Hepatocyte (in vitro differentiated cells): ENCODE data around the gene ZNF273. TPM values are rescaled to one million over a fixed set of nuclear protein-coding genes. Genes with fewer than 3 reads are reported as not detected.

ENCODE experiments used
- DNase-seq: peaks from one replicate; pipeline ENCODE4 v3.0.0-alpha.2; 2016; ENCODE audit warnings: low spot score
- H2AFZ ChIP-seq: fragments of 200-600 bp; sonication (generic); 2 replicates; pipeline ENCODE4 v1.6.0; 2016; ENCODE audit warnings: antibody characterized with exemption, mild to moderate bottlenecking
- H3K27ac ChIP-seq: fragments of 200-600 bp; sonication (generic); 2 replicates; pipeline ENCODE4 v1.5.1; 2016; ENCODE audit warnings: mild to moderate bottlenecking
- H3K27me3 ChIP-seq: fragments of 200-600 bp; sonication (generic); 2 replicates; pipeline ENCODE4 v1.6.1; 2016
- H3K36me3 ChIP-seq: fragments of 200-600 bp; sonication (generic); replicated peaks from 2 replicates; pipeline ENCODE4 v1.5.1; 2016; ENCODE audit warnings: low read depth; ENCODE audit not compliant: insufficient read depth
- H3K4me1 ChIP-seq: fragments of 200-600 bp; sonication (generic); 2 replicates; pipeline ENCODE4 v1.5.1; 2016; ENCODE audit warnings: mild to moderate bottlenecking, moderate library complexity; ENCODE audit not compliant: insufficient read depth
- H3K4me2 ChIP-seq: fragments of 200-600 bp; sonication (generic); 2 replicates; pipeline ENCODE4 v1.6.0; 2016
- H3K4me3 ChIP-seq: fragments of 200-600 bp; sonication (generic); 2 replicates; pipeline ENCODE4 v1.5.1; 2016; ENCODE audit warnings: mild to moderate bottlenecking
- H3K79me2 ChIP-seq: fragments of 200-600 bp; sonication (generic); 2 replicates; pipeline ENCODE4 v1.6.0; 2017; ENCODE audit warnings: mild to moderate bottlenecking
- H3K9me2 ChIP-seq: fragments of 200-600 bp; sonication (generic); replicated peaks from 2 replicates; pipeline ENCODE4 v1.6.0; 2017; ENCODE audit warnings: mild to moderate bottlenecking; ENCODE audit not compliant: insufficient read depth
- H3K9me3 ChIP-seq: fragments of 200-600 bp; sonication (generic); 2 replicates; pipeline ENCODE4 v1.5.1; 2016; ENCODE audit warnings: low read depth, mild to moderate bottlenecking
- H4K20me1 ChIP-seq: fragments of 200-600 bp; sonication (generic); 2 replicates; pipeline ENCODE4 v1.6.0; 2016; ENCODE audit warnings: mild to moderate bottlenecking; ENCODE audit not compliant: insufficient read depth, poor library complexity, severe bottlenecking
- EZH2 ChIP-seq: fragments of 200-600 bp; sonication (generic); IDR thresholded peaks from 2 replicates; pipeline ENCODE4 v1.6.1; 2016; ENCODE audit warnings: antibody characterized with exemption, mild to moderate bottlenecking, borderline replicate concordance
- EZH2phosphoT487 ChIP-seq: fragments of 200-600 bp; sonication (generic); IDR thresholded peaks from one replicate; pipeline ENCODE4 v1.6.1; 2018; ENCODE audit warnings: antibody characterized with exemption, mild to moderate bottlenecking, low read depth, moderate library complexity; ENCODE audit not compliant: unreplicated experiment, severe bottlenecking
- WGBS: methylation state at CpG from one replicate; pipeline ENCODE4 v1.1.6; 2016; ENCODE audit warnings: low lambda C conversion rate; ENCODE audit errors: missing lambda C conversion rate; 5-methylcytosine and 5-hydroxymethylcytosine counted together
- polyA plus RNA-seq: library from polyadenylated mRNA; unstranded; fragments of >200 nt; fragmentation: Nextera tagmentation; extraction: Ambion mirVana; gene quantifications from 2 replicates; pipeline ENCODE4 v1.2.1, GENCODE V29; 2016
- total RNA-seq: library from RNA; depleted of rRNA; stranded (reverse); fragments of >200 nt; gene quantifications from 2 replicates; pipeline ENCODE4 v1.2.3, GENCODE V29; 2014
- TF ChIP-seq, protein P1 (sequence below): fragments of 200-600 bp; sonication (generic); IDR thresholded peaks from 2 replicates; pipeline ENCODE4 v1.5.1; 2016; ENCODE audit warnings: antibody characterized with exemption, mild to moderate bottlenecking; ENCODE audit not compliant: poor library complexity

ZNF273 gene
- total and polyA plus RNA-seq, 2 experiments from 2014 or later = 4.1 to 4.9 TPM

DNA sequence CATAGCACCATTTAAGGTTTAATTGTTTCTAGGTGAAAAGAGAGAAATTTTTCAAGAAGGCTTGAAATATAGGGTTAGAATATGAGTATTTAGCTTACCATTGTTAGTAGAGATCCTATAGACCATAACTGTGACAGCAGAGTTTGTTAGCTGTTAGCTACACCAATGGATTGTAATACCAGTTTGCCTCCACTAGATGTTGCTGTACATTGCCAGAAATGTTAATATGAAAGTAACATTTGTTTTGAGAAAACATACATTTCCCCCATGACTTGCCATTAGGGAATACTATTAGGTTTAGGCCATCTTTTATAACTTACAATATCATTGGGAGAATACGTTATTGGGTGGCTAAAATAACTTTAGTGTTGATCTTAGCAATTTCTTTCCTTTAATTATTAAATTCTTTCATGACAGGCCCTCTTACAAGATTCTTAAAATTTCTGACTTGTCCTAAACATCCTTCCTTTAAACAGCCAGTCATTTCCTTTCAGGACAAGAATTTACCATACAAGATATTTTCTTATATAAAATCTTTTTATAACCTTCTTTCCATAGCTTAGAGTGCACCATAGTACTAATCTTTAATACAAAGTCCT is 48.3 kb downstream of the ZNF273 start:
- Histone ChIP-seq H3K27ac (no peak overlapping the region), H3K9me3 (no peaks in the 10 kb centered on the region), H3K4me1 (peaks cover 4% of the 10 kb centered on the region), H3K4me2 (no peak overlapping the region), H3K79me2 (no peaks in the 10 kb centered on the region), H3K27me3 (peaks cover 21% of the 10 kb centered on the region), H3K4me3 (no peak overlapping the region), H3K9me2 (no peaks in the 10 kb centered on the region), H2AFZ (no peak overlapping the region), H4K20me1 (no peaks in the 10 kb centered on the region), H3K36me3 (no peaks in the 10 kb centered on the region)
- DNase-seq = peak; percentile 57
- WGBS = 11% methylated on average over 1 of the region's 1 CpG
- TF ChIP-seq EZH2 (no peak), EZH2phosphoT487 (no peak)
- TF ChIP-seq, protein P1, sequence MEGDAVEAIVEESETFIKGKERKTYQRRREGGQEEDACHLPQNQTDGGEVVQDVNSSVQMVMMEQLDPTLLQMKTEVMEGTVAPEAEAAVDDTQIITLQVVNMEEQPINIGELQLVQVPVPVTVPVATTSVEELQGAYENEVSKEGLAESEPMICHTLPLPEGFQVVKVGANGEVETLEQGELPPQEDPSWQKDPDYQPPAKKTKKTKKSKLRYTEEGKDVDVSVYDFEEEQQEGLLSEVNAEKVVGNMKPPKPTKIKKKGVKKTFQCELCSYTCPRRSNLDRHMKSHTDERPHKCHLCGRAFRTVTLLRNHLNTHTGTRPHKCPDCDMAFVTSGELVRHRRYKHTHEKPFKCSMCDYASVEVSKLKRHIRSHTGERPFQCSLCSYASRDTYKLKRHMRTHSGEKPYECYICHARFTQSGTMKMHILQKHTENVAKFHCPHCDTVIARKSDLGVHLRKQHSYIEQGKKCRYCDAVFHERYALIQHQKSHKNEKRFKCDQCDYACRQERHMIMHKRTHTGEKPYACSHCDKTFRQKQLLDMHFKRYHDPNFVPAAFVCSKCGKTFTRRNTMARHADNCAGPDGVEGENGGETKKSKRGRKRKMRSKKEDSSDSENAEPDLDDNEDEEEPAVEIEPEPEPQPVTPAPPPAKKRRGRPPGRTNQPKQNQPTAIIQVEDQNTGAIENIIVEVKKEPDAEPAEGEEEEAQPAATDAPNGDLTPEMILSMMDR = peak; percentile 73

DNA sequence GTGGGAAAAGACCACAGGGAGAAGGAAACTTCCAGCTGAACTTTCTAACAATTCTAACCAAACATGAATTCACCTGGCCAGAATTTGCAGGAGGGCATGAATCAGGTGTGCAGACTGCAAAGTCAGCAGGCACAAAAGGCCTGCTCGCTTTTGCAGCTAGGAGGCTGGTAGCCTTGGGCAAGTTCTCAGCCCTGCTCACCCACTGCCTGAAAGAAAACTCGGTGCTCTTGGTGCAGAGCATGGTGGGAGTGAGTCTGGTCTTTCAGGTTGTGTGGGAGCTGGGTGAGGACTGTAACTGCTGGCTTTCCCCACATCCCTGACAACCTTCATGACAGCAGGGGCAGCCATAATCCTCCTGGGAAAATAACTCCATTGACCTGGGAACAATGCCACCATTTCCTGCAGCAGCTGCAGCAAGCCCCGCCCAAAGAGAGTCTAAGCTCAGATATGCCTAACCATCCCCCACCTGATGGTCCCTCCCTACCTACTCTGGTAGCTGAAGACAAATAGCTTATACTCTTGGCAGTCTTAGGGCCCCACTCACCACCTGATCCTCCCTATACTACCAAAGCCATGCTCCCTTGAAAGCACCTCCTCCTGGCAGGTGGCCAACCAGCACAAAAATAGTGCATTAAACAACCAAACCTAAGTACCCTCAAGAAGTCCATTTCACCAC is 56.1 kb downstream of the ZNF273 start:
- TF ChIP-seq EZH2phosphoT487 = no peak
- TF ChIP-seq, protein P1 = no peak
- no peak for TF ChIP-seq EZH2
- no peaks in the 10 kb centered on the region for H3K27me3 ChIP-seq
- peaks cover 4% of the 10 kb centered on the region for H3K9me3 ChIP-seq
- no peak overlapping the region for H2AFZ ChIP-seq
- H3K4me3 ChIP-seq = no peak overlapping the region
- no peak overlapping the region for H3K4me2 ChIP-seq
- no peaks in the 10 kb centered on the region for H3K79me2 ChIP-seq
- H3K4me1 ChIP-seq = no peaks in the 10 kb centered on the region
- H3K27ac ChIP-seq = no peak overlapping the region
- WGBS = 86% methylated on average over 3 of the region's 3 CpGs
- H3K9me2 ChIP-seq = no peaks in the 10 kb centered on the region
- no peaks in the 10 kb centered on the region for H3K36me3 ChIP-seq
- no peak for DNase-seq
- H4K20me1 ChIP-seq = no peaks in the 10 kb centered on the region

DNA sequence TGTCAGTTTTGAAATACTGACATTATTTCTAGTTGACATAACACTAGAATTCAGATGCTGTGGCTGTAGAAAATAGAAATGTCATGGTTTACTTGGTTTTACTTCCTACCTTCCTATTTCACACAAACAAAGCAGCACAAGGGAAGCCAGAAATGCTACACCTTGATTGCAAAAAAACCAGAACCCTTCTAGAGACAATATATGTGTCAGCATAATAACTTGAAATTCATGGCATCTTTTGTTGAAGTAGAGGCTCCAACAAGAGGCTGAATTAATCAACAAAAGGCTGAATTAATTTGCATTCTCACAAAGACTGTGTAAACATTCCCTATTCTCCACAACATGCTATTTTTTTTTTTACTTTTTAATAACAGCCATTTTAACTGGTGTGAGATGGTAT is 62.5 kb downstream of the ZNF273 start:
- Histone ChIP-seq H3K4me1 (no peaks in the 10 kb centered on the region), H3K9me3 (peaks cover 11% of the 10 kb centered on the region), H3K79me2 (no peaks in the 10 kb centered on the region), H3K4me2 (no peak overlapping the region), H3K9me2 (no peaks in the 10 kb centered on the region), H3K36me3 (no peaks in the 10 kb centered on the region), H3K27ac (no peak overlapping the region), H3K4me3 (no peak overlapping the region), H3K27me3 (no peaks in the 10 kb centered on the region), H2AFZ (no peak overlapping the region), H4K20me1 (no peaks in the 10 kb centered on the region)
- DNase-seq = no peak
- TF ChIP-seq EZH2 = no peak
- TF ChIP-seq EZH2phosphoT487 = no peak
- TF ChIP-seq, protein P1 = no peak
